Transverse colon (tissue), 4 donors: ENCODE measurements around the gene PDCD1.

Experiments
- EP300 ChIP-seq: sonication (generic); formaldehyde crosslinking; IDR thresholded peaks from one replicate; pipeline ENCODE4 v1.6.1; 2017; ENCODE audit warnings: antibody characterized with exemption, low read depth
- POLR2A ChIP-seq: fragments of 450-650 bp; IDR thresholded peaks from one replicate; pipeline ENCODE4 v1.6.1; 2016; ENCODE audit warnings: antibody characterized with exemption, mild to moderate bottlenecking, moderate library complexity
- POLR2AphosphoS5 ChIP-seq, 3 donors: sonication (generic); formaldehyde crosslinking; IDR thresholded peaks; one replicate each; pipeline ENCODE4 v1.6.1; 2016; ENCODE audit warnings: antibody characterized with exemption in 3 of 3
- TF ChIP-seq, protein P1 (sequence below), 5 experiments: fragments of 200-600 bp in 3 of 5; fragments of 450-650 bp in 2 of 5; sonication (generic) in 3 of 5; IDR thresholded peaks; 1 replicate in 2 of 5; 2 replicates in 3 of 5; pipeline ENCODE4 v1.5.1; 2016 to 2017; ENCODE audit warnings: antibody characterized with exemption in 5 of 5, inconsistent platforms in 3 of 5, mild to moderate bottlenecking in 2 of 5, moderate library complexity in 1 of 5

DNA sequence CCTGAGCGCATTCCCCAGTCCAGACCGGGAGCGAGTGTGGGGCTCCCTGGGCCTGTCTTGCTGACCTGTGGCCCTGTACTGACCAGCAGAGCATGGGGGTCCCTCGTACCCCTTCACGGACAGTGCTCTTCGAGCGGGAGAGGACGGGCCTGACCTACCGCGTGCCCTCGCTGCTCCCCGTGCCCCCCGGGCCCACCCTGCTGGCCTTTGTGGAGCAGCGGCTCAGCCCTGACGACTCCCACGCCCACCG, 44.4 kb downstream of the PDCD1 start:
- TF ChIP-seq, protein P1, sequence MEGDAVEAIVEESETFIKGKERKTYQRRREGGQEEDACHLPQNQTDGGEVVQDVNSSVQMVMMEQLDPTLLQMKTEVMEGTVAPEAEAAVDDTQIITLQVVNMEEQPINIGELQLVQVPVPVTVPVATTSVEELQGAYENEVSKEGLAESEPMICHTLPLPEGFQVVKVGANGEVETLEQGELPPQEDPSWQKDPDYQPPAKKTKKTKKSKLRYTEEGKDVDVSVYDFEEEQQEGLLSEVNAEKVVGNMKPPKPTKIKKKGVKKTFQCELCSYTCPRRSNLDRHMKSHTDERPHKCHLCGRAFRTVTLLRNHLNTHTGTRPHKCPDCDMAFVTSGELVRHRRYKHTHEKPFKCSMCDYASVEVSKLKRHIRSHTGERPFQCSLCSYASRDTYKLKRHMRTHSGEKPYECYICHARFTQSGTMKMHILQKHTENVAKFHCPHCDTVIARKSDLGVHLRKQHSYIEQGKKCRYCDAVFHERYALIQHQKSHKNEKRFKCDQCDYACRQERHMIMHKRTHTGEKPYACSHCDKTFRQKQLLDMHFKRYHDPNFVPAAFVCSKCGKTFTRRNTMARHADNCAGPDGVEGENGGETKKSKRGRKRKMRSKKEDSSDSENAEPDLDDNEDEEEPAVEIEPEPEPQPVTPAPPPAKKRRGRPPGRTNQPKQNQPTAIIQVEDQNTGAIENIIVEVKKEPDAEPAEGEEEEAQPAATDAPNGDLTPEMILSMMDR (IDR thresholded peaks at IDR 0.05), result no peak
- no peak for TF ChIP-seq POLR2A
- no peak for TF ChIP-seq EP300
- no peak for TF ChIP-seq POLR2AphosphoS5 (IDR thresholded peaks at IDR 0.05)
